ENCODE data around the gene NRTN.
A peak's percentile ranks its signal among the peaks of the same experiment; 100 is the strongest.

- TF ChIP-seq NFIC (IDR thresholded peaks at IDR 0.05) (no peak), RAD21 (IDR thresholded peaks at IDR 0.05; ENCODE audit: low read depth) (peak; percentile 25; the same call in 1 of the 2 replicates), REST (IDR thresholded peaks at IDR 0.05; ENCODE audit: low read depth) (no peak)
These were observed 18.9 kb downstream of the NRTN start for GRCh38 chr19:5823579-5824281.

All from Ishikawa (cell line).